Measurements from ENCODE around the gene MYH7. TPM values are rescaled to one million over a fixed set of nuclear protein-coding genes. Genes with fewer than 3 reads are reported as not detected.
"Not testable (repeated sequence)": the region's sequence is repeated elsewhere in the genome, so short reads cannot be mapped to it uniquely, and the experiment has no call there.

The MYH7 gene
- total RNA-seq, 1 donor from 2014 or later, result not detected

GRCh38 chr14:23402296-23403138, 32.9 kb downstream of the MYH7 start:
- H3K27ac Mint-ChIP-seq (ENCODE audit: unreplicated experiment), result no peak overlapping the region
- Histone ChIP-seq H2AFZ (ENCODE audit: low read depth, low read length) (no peak overlapping the region), H3K9me3 (ENCODE audit: insufficient read depth, low read depth, low read length) (no peaks in the 10 kb centered on the region), H3K9ac (ENCODE audit: low read length) (no peak overlapping the region), H3K4me2 (ENCODE audit: low read length) (no peak overlapping the region), H4K20me1 (ENCODE audit: insufficient read depth, low read length) (no peaks in the 10 kb centered on the region), H3K4me1 (ENCODE audit: insufficient read depth, low read length) (no peaks in the 10 kb centered on the region), H3K27ac (ENCODE audit: low read depth, low read length) (no peak overlapping the region), H3K4me3 (ENCODE audit: insufficient read depth, low read depth, low read length) (no peak overlapping the region), H3K27me3 (ENCODE audit: insufficient read depth, low read length) (no peaks in the 10 kb centered on the region), H3K36me3 (ENCODE audit: insufficient read depth, low read length) (no peaks in the 10 kb centered on the region), H3K79me2 (ENCODE audit: insufficient read depth, low read length) (no peaks in the 10 kb centered on the region)
- H3K4me3 Mint-ChIP-seq (ENCODE audit: unreplicated experiment), result no peak overlapping the region
- peaks cover 76% of the 10 kb centered on the region for H3K27me3 Mint-ChIP-seq (ENCODE audit: low read depth, unreplicated experiment)
- DNase-seq (ENCODE audit: low read depth) (no peak), FAIRE-seq (no peak)
- H3K4me1 Mint-ChIP-seq (ENCODE audit: low read depth, unreplicated experiment), result no peaks in the 10 kb centered on the region
- H3K9me3 Mint-ChIP-seq (ENCODE audit: unreplicated experiment), result peaks cover 16% of the 10 kb centered on the region
- no peak for TF ChIP-seq EZH2 (IDR thresholded peaks at IDR 0.05; ENCODE audit: insufficient read depth, low read length)
- TF ChIP-seq, protein P1, sequence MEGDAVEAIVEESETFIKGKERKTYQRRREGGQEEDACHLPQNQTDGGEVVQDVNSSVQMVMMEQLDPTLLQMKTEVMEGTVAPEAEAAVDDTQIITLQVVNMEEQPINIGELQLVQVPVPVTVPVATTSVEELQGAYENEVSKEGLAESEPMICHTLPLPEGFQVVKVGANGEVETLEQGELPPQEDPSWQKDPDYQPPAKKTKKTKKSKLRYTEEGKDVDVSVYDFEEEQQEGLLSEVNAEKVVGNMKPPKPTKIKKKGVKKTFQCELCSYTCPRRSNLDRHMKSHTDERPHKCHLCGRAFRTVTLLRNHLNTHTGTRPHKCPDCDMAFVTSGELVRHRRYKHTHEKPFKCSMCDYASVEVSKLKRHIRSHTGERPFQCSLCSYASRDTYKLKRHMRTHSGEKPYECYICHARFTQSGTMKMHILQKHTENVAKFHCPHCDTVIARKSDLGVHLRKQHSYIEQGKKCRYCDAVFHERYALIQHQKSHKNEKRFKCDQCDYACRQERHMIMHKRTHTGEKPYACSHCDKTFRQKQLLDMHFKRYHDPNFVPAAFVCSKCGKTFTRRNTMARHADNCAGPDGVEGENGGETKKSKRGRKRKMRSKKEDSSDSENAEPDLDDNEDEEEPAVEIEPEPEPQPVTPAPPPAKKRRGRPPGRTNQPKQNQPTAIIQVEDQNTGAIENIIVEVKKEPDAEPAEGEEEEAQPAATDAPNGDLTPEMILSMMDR (IDR thresholded peaks at IDR 0.05; ENCODE audit: insufficient read depth, low read depth, low read length), result no peak
- H3K36me3 Mint-ChIP-seq (ENCODE audit: low read depth, unreplicated experiment), result no peaks in the 10 kb centered on the region

GRCh38 chr14:23401291-23401690, 34.2 kb downstream of the MYH7 start:
- H3K27me3 Mint-ChIP-seq (ENCODE audit: low read depth, unreplicated experiment), result peaks cover 77% of the 10 kb centered on the region
- H3K36me3 Mint-ChIP-seq (ENCODE audit: low read depth, unreplicated experiment), result no peaks in the 10 kb centered on the region
- Histone ChIP-seq H3K9ac (ENCODE audit: low read length) (no peak overlapping the region), H3K4me2 (ENCODE audit: low read length) (no peak overlapping the region), H3K4me3 (ENCODE audit: insufficient read depth, low read depth, low read length) (no peak overlapping the region), H3K9me3 (ENCODE audit: insufficient read depth, low read depth, low read length) (no peaks in the 10 kb centered on the region), H3K4me1 (ENCODE audit: insufficient read depth, low read length) (no peaks in the 10 kb centered on the region), H3K27ac (ENCODE audit: low read depth, low read length) (no peak overlapping the region), H3K36me3 (ENCODE audit: insufficient read depth, low read length) (no peaks in the 10 kb centered on the region), H4K20me1 (ENCODE audit: insufficient read depth, low read length) (no peaks in the 10 kb centered on the region), H2AFZ (ENCODE audit: low read depth, low read length) (no peak overlapping the region), H3K27me3 (ENCODE audit: insufficient read depth, low read length) (no peaks in the 10 kb centered on the region), H3K79me2 (ENCODE audit: insufficient read depth, low read length) (no peaks in the 10 kb centered on the region)
- no peak overlapping the region for H3K4me3 Mint-ChIP-seq (ENCODE audit: unreplicated experiment)
- no peaks in the 10 kb centered on the region for H3K4me1 Mint-ChIP-seq (ENCODE audit: low read depth, unreplicated experiment)
- no peak for TF ChIP-seq EZH2 (IDR thresholded peaks at IDR 0.05; ENCODE audit: insufficient read depth, low read length)
- TF ChIP-seq, protein P1 (IDR thresholded peaks at IDR 0.05; ENCODE audit: insufficient read depth, low read depth, low read length), result no peak
- FAIRE-seq, result no peak
- no peak overlapping the region for H3K27ac Mint-ChIP-seq (ENCODE audit: unreplicated experiment)
- H3K9me3 Mint-ChIP-seq (ENCODE audit: unreplicated experiment), result peaks cover 16% of the 10 kb centered on the region
- DNase-seq (ENCODE audit: low read depth), result no peak

- not testable (repeated sequence) for H3K36me3 ChIP-seq (ENCODE audit: insufficient read depth, low read length); H3K4me1 Mint-ChIP-seq (ENCODE audit: low read depth, unreplicated experiment); FAIRE-seq; H2AFZ ChIP-seq (ENCODE audit: low read depth, low read length); H3K4me1 ChIP-seq (ENCODE audit: insufficient read depth, low read length); H3K27me3 ChIP-seq (ENCODE audit: insufficient read depth, low read length); H3K27ac Mint-ChIP-seq (ENCODE audit: unreplicated experiment); H3K9me3 ChIP-seq (ENCODE audit: insufficient read depth, low read depth, low read length); H4K20me1 ChIP-seq (ENCODE audit: insufficient read depth, low read length); H3K4me3 Mint-ChIP-seq (ENCODE audit: unreplicated experiment); H3K36me3 Mint-ChIP-seq (ENCODE audit: low read depth, unreplicated experiment); H3K27ac ChIP-seq (ENCODE audit: low read depth, low read length); H3K79me2 ChIP-seq (ENCODE audit: insufficient read depth, low read length); DNase-seq (ENCODE audit: low read depth); H3K9ac ChIP-seq (ENCODE audit: low read length); H3K4me3 ChIP-seq (ENCODE audit: insufficient read depth, low read depth, low read length); H3K4me2 ChIP-seq (ENCODE audit: low read length)
- peaks cover 12% of the 10 kb centered on the region for H3K9me3 Mint-ChIP-seq (ENCODE audit: unreplicated experiment)
- peaks cover 75% of the 10 kb centered on the region for H3K27me3 Mint-ChIP-seq (ENCODE audit: low read depth, unreplicated experiment)
Measured at GRCh38 chr14:23400496-23401149, 34.8 kb downstream of the MYH7 start.

Measured in astrocyte (in vitro differentiated cells and primary cell).